ENCODE data around the gene PRMT7.

The PRMT7 gene

GRCh38 chr16:68356919-68357286, 46.1 kb downstream of the PRMT7 start:
- no peaks in the 10 kb centered on the region for H3K27me3 Mint-ChIP-seq
- no peak overlapping the region for H3K27ac Mint-ChIP-seq
- no peaks in the 10 kb centered on the region for H3K9me3 Mint-ChIP-seq (ENCODE audit: low read depth)
- peak overlapping the region; percentile 54 for H3K4me3 Mint-ChIP-seq
- peaks cover 2% of the 10 kb centered on the region for H3K36me3 Mint-ChIP-seq
- H3K4me1 Mint-ChIP-seq (ENCODE audit: low read depth): peaks cover 31% of the 10 kb centered on the region

GRCh38 chr16:68357521-68357922, 46.7 kb downstream of the PRMT7 start:
- Mint-ChIP-seq H3K4me1 (ENCODE audit: low read depth) (peaks cover 31% of the 10 kb centered on the region), H3K27me3 (no peaks in the 10 kb centered on the region), H3K9me3 (ENCODE audit: low read depth) (no peaks in the 10 kb centered on the region), H3K27ac (no peak overlapping the region), H3K36me3 (peaks cover 2% of the 10 kb centered on the region), H3K4me3 (no peak overlapping the region)

GRCh38 chr16:68357923-68358322, 47.1 kb downstream of the PRMT7 start:
- no peak overlapping the region for H3K27ac Mint-ChIP-seq
- H3K36me3 Mint-ChIP-seq: peaks cover 2% of the 10 kb centered on the region
- H3K27me3 Mint-ChIP-seq: no peaks in the 10 kb centered on the region
- H3K4me1 Mint-ChIP-seq (ENCODE audit: low read depth): peaks cover 31% of the 10 kb centered on the region
- H3K4me3 Mint-ChIP-seq: no peak overlapping the region
- no peaks in the 10 kb centered on the region for H3K9me3 Mint-ChIP-seq (ENCODE audit: low read depth)

- Mint-ChIP-seq H3K27ac (no peak overlapping the region), H3K36me3 (peaks cover 2% of the 10 kb centered on the region), H3K4me1 (ENCODE audit: low read depth) (peaks cover 31% of the 10 kb centered on the region), H3K27me3 (no peaks in the 10 kb centered on the region), H3K4me3 (no peak overlapping the region), H3K9me3 (ENCODE audit: low read depth) (no peaks in the 10 kb centered on the region)
Observed at GRCh38 chr16:68358951-68359350, 48.1 kb downstream of the PRMT7 start.

GRCh38 chr16:68359398-68360191, 48.8 kb downstream of the PRMT7 start:
- Mint-ChIP-seq H3K4me1 (ENCODE audit: low read depth) (peaks cover 32% of the 10 kb centered on the region), H3K4me3 (no peak overlapping the region), H3K36me3 (peaks cover 2% of the 10 kb centered on the region), H3K27ac (no peak overlapping the region), H3K9me3 (ENCODE audit: low read depth) (no peaks in the 10 kb centered on the region), H3K27me3 (no peaks in the 10 kb centered on the region)

- no peak overlapping the region for H3K4me3 Mint-ChIP-seq
- peaks cover 22% of the 10 kb centered on the region for H3K4me1 Mint-ChIP-seq (ENCODE audit: low read depth)
- H3K9me3 Mint-ChIP-seq (ENCODE audit: low read depth): no peaks in the 10 kb centered on the region
- no peaks in the 10 kb centered on the region for H3K27me3 Mint-ChIP-seq
- H3K36me3 Mint-ChIP-seq: peaks cover 2% of the 10 kb centered on the region
- H3K27ac Mint-ChIP-seq: no peak overlapping the region
Observed at GRCh38 chr16:68360547-68360946, 49.7 kb downstream of the PRMT7 start.

- Mint-ChIP-seq H3K27ac (no peak overlapping the region), H3K4me1 (ENCODE audit: low read depth) (peaks cover 19% of the 10 kb centered on the region), H3K36me3 (peaks cover 2% of the 10 kb centered on the region), H3K4me3 (no peak overlapping the region), H3K9me3 (ENCODE audit: low read depth) (no peaks in the 10 kb centered on the region), H3K27me3 (no peaks in the 10 kb centered on the region)
Observed at GRCh38 chr16:68360956-68361355, 50.1 kb downstream of the PRMT7 start.

GRCh38 chr16:68361485-68361884, 50.7 kb downstream of the PRMT7 start:
- H3K4me1 Mint-ChIP-seq (ENCODE audit: low read depth): peaks cover 17% of the 10 kb centered on the region

GRCh38 chr16:68362262-68362913, 51.6 kb downstream of the PRMT7 start:
- H3K36me3 Mint-ChIP-seq: peaks cover 2% of the 10 kb centered on the region

More at GRCh38 chr16:68361485-68361884, 50.7 kb downstream of the PRMT7 start:
- H3K4me3 Mint-ChIP-seq: no peak overlapping the region
- peaks cover 2% of the 10 kb centered on the region for H3K36me3 Mint-ChIP-seq
- H3K9me3 Mint-ChIP-seq (ENCODE audit: low read depth): no peaks in the 10 kb centered on the region
- no peak overlapping the region for H3K27ac Mint-ChIP-seq
- H3K27me3 Mint-ChIP-seq: peaks cover 3% of the 10 kb centered on the region

GRCh38 chr16:68362947-68363657, 52.3 kb downstream of the PRMT7 start:
- Mint-ChIP-seq H3K27ac (no peak overlapping the region), H3K9me3 (ENCODE audit: low read depth) (no peaks in the 10 kb centered on the region), H3K4me3 (no peak overlapping the region), H3K27me3 (peaks cover 3% of the 10 kb centered on the region), H3K36me3 (peaks cover 2% of the 10 kb centered on the region), H3K4me1 (ENCODE audit: low read depth) (peaks cover 14% of the 10 kb centered on the region)

More at GRCh38 chr16:68362262-68362913, 51.6 kb downstream of the PRMT7 start:
- no peaks in the 10 kb centered on the region for H3K9me3 Mint-ChIP-seq (ENCODE audit: low read depth)
- peaks cover 12% of the 10 kb centered on the region for H3K4me1 Mint-ChIP-seq (ENCODE audit: low read depth)
- H3K4me3 Mint-ChIP-seq: no peak overlapping the region
- H3K27me3 Mint-ChIP-seq: peaks cover 3% of the 10 kb centered on the region
- no peak overlapping the region for H3K27ac Mint-ChIP-seq

GRCh38 chr16:68363658-68364521, 53.1 kb downstream of the PRMT7 start:
- H3K27ac Mint-ChIP-seq: no peak overlapping the region
- H3K36me3 Mint-ChIP-seq: no peaks in the 10 kb centered on the region
- peaks cover 19% of the 10 kb centered on the region for H3K4me1 Mint-ChIP-seq (ENCODE audit: low read depth)
- H3K9me3 Mint-ChIP-seq (ENCODE audit: low read depth): no peaks in the 10 kb centered on the region
- H3K27me3 Mint-ChIP-seq: peaks cover 7% of the 10 kb centered on the region
- H3K4me3 Mint-ChIP-seq: no peak overlapping the region

- H3K27ac Mint-ChIP-seq: no peak overlapping the region
- H3K27me3 Mint-ChIP-seq: peaks cover 7% of the 10 kb centered on the region
- H3K9me3 Mint-ChIP-seq (ENCODE audit: low read depth): no peaks in the 10 kb centered on the region
- peaks cover 26% of the 10 kb centered on the region for H3K4me1 Mint-ChIP-seq (ENCODE audit: low read depth)
- H3K4me3 Mint-ChIP-seq: no peak overlapping the region
- no peaks in the 10 kb centered on the region for H3K36me3 Mint-ChIP-seq
Observed at GRCh38 chr16:68364561-68364998, 53.8 kb downstream of the PRMT7 start.

GRCh38 chr16:68365167-68365817, 54.5 kb downstream of the PRMT7 start:
- Mint-ChIP-seq H3K27me3 (peaks cover 7% of the 10 kb centered on the region), H3K9me3 (ENCODE audit: low read depth) (no peaks in the 10 kb centered on the region), H3K27ac (no peak overlapping the region), H3K4me3 (no peak overlapping the region), H3K36me3 (no peaks in the 10 kb centered on the region), H3K4me1 (ENCODE audit: low read depth) (peaks cover 33% of the 10 kb centered on the region)

GRCh38 chr16:68366062-68366461, 55.2 kb downstream of the PRMT7 start:
- Mint-ChIP-seq H3K4me3 (no peak overlapping the region), H3K27me3 (peaks cover 7% of the 10 kb centered on the region), H3K27ac (no peak overlapping the region), H3K9me3 (ENCODE audit: low read depth) (no peaks in the 10 kb centered on the region), H3K4me1 (ENCODE audit: low read depth) (peaks cover 40% of the 10 kb centered on the region), H3K36me3 (no peaks in the 10 kb centered on the region)
